HCT116 (cell line): ENCODE data around the gene P2RY12. TPM values are rescaled to one million over a fixed set of nuclear protein-coding genes. Genes with fewer than 3 reads are reported as not detected.

Source experiments
- ATAC-seq: fragments of 200-7000 bp; cut with Tn5 transposase; 2 replicates; pipeline ENCODE4 v1.9.1; 2020; ENCODE audit warnings: mild to moderate bottlenecking, moderate library complexity
- BruUV-seq: library from RNA; stranded (reverse); fragments of 400-500 nt; replicated peaks from 2 replicates; lab custom pipeline; 2021; lab: Mats Ljungman, UMichigan
- CTCF ChIA-PET: fragments of 300-600 bp; sonication (Branson Sonifier 250); formaldehyde crosslinking; loops from one replicate; lab custom pipeline; 2021; ENCODE audit warnings: antibody characterized with exemption; lab: Charles Lee
- POLR2A ChIA-PET: fragments of 300-600, 350-600 bp; sonication (Branson Sonifier 250); formaldehyde crosslinking; loops from one replicate; lab custom pipeline; 2021; ENCODE audit warnings: antibody characterized with exemption; lab: Charles Lee
- RAD21 ChIA-PET, 2 experiments: fragments of 300-600 bp; sonication (Branson Sonifier 250); formaldehyde crosslinking; loops; one replicate each; lab custom pipeline; 2023; ENCODE audit warnings: low total read pairs in 2 of 2; ENCODE audit not compliant: uncharacterized antibody in 2 of 2, unreplicated experiment in 2 of 2, low non-redundant PET in 1 of 2; lab: Charles Lee
- DNase-seq: peaks from one replicate; pipeline ENCODE4 v3.0.0-alpha.2; 2010; ENCODE audit warnings: low read depth, low spot score
- H2AFZ ChIP-seq: fragments of 200-600 bp; shearing (Covaris generic), sonication (generic); 2 replicates; pipeline ENCODE4 v1.6.1; 2017; ENCODE audit warnings: low read depth, mixed run types, mixed read lengths, antibody characterized with exemption, low read length; ENCODE audit not compliant: poor library complexity, severe bottlenecking
- H3K27ac ChIP-seq: 2 replicates; pipeline ENCODE4 v1.5.1; 2012; ENCODE audit warnings: low read depth, low read length
- H3K27me3 ChIP-seq: fragments of 200-600 bp; sonication (generic); 2 replicates; pipeline ENCODE4 v1.6.1; 2016; ENCODE audit warnings: mixed run types, low read length, mixed read lengths; ENCODE audit not compliant: insufficient read depth
- H3K36me3 ChIP-seq, 2 experiments: fragments of 200-500 bp in 1 of 2; fragments of 200-600 bp in 1 of 2; sonication (Bioruptor generic) in 1 of 2; sonication (generic) in 1 of 2; 2 replicates each; pipeline versions ENCODE4 v1.5.1 to v1.6.1; 2014 to 2016; ENCODE audit warnings: low read length in 2 of 2, inconsistent platforms in 1 of 2, mixed read lengths in 1 of 2, mixed run types in 1 of 2; ENCODE audit not compliant: insufficient read depth in 2 of 2, control insufficient read depth in 1 of 2
- H3K4me1 ChIP-seq, 2 experiments: fragments of 200-600 bp in 1 of 2; sonication (generic) in 1 of 2; 2 replicates each; pipeline versions ENCODE4 v1.5.1 to v1.6.1; 2012 to 2017; ENCODE audit warnings: low read length in 2 of 2, inconsistent platforms in 1 of 2, mild to moderate bottlenecking in 1 of 2, mixed read lengths in 1 of 2, mixed run types in 1 of 2, moderate library complexity in 1 of 2; ENCODE audit not compliant: insufficient read depth in 2 of 2, control insufficient read depth in 1 of 2
- H3K4me2 ChIP-seq: fragments of 200-600 bp; sonication (generic); 2 replicates; pipeline ENCODE4 v1.6.1; 2017; ENCODE audit warnings: mixed run types, low read length, mixed read lengths
- H3K4me3 ChIP-seq, 2 experiments: fragments of 200-600 bp in 1 of 2; sonication (generic) in 1 of 2; replicated peaks in 1 of 2; 2 replicates each; pipeline ENCODE4 v1.5.1; 2011 to 2016; ENCODE audit warnings: low read length in 2 of 2, control low read depth in 1 of 2, low read depth in 1 of 2, mild to moderate bottlenecking in 1 of 2, mixed read lengths in 1 of 2, mixed run types in 1 of 2
- H3K79me2 ChIP-seq: fragments of 200-600 bp; sonication (generic); 2 replicates; pipeline ENCODE4 v1.6.1; 2017; ENCODE audit warnings: mild to moderate bottlenecking, mixed run types, low read length, moderate library complexity, mixed read lengths; ENCODE audit not compliant: insufficient read depth
- H3K9ac ChIP-seq: fragments of 200-600 bp; sonication (generic); 2 replicates; pipeline ENCODE4 v1.6.1; 2016; ENCODE audit warnings: low read length, mixed read lengths
- H3K9me2 ChIP-seq: fragments of 200-600 bp; sonication (generic), shearing (Covaris generic); 2 replicates; pipeline ENCODE4 v1.6.1; 2017; ENCODE audit warnings: mixed run types, mild to moderate bottlenecking, moderate library complexity; ENCODE audit not compliant: insufficient read depth
- H3K9me3 ChIP-seq, 2 experiments: fragments of 200-500 bp in 1 of 2; fragments of 200-600 bp in 1 of 2; sonication (Bioruptor generic) in 1 of 2; sonication (generic) in 1 of 2; 2 replicates each; pipeline ENCODE4 v1.6.1; 2014 to 2017; ENCODE audit warnings: low read length in 2 of 2, mixed read lengths in 2 of 2, inconsistent platforms in 1 of 2, low read depth in 1 of 2, mild to moderate bottlenecking in 1 of 2, mixed run types in 1 of 2, moderate library complexity in 1 of 2; ENCODE audit not compliant: control insufficient read depth in 1 of 2, insufficient read depth in 1 of 2
- H4K20me1 ChIP-seq: fragments of 200-600 bp; sonication (generic), shearing (Covaris generic); 2 replicates; pipeline ENCODE4 v1.6.1; 2017; ENCODE audit warnings: mixed run types, mild to moderate bottlenecking, moderate library complexity; ENCODE audit not compliant: insufficient read depth
- CBX3 ChIP-seq: IDR thresholded peaks from 2 replicates; pipeline ENCODE4 v1.6.1; 2012; ENCODE audit warnings: low read depth
- CTCF ChIP-seq, 3 experiments: fragments of 200-600 bp in 1 of 3; sonication (generic) in 1 of 3; IDR thresholded peaks in 2 of 3; conservative IDR thresholded peaks in 1 of 3; 2 replicates each; pipeline ENCODE4 v1.5.1; 2012 to 2017; ENCODE audit warnings: low read depth in 2 of 3, low read length in 2 of 3, antibody characterized with exemption in 1 of 3, borderline replicate concordance in 1 of 3, control low read depth in 1 of 3, mild to moderate bottlenecking in 1 of 3, mixed read lengths in 1 of 3, mixed run types in 1 of 3, moderate library complexity in 1 of 3; ENCODE audit not compliant: insufficient read depth in 1 of 3
- EGR1 ChIP-seq: IDR thresholded peaks from 2 replicates; pipeline ENCODE4 v1.6.1; 2012; ENCODE audit warnings: low read depth
- EZH2phosphoT487 ChIP-seq: fragments of 200-600 bp; IDR thresholded peaks from 2 replicates; pipeline ENCODE4 v1.6.1; 2018; ENCODE audit warnings: antibody characterized with exemption, borderline replicate concordance
- FOSL1 ChIP-seq: IDR thresholded peaks from 2 replicates; pipeline ENCODE4 v1.6.1; 2012; ENCODE audit warnings: low read depth
- POLR2A ChIP-seq: IDR thresholded peaks from 2 replicates; pipeline ENCODE4 v1.7.0; 2011; ENCODE audit warnings: borderline replicate concordance; ENCODE audit not compliant: insufficient read depth, insufficient read length; ENCODE audit errors: extremely low read depth
- POLR2AphosphoS5 ChIP-seq: IDR thresholded peaks from 2 replicates; pipeline ENCODE4 v1.6.1; 2011; ENCODE audit warnings: mild to moderate bottlenecking, low read depth, low read length, moderate library complexity
- RAD21 ChIP-seq: IDR thresholded peaks from 2 replicates; pipeline ENCODE4 v1.6.1; 2012; ENCODE audit warnings: low read depth, mild to moderate bottlenecking
- SIN3A ChIP-seq: IDR thresholded peaks from 2 replicates; pipeline ENCODE4 v1.6.1; 2012; ENCODE audit warnings: low read depth
- SP1 ChIP-seq: IDR thresholded peaks from 2 replicates; pipeline ENCODE4 v1.6.1; 2012; ENCODE audit warnings: low read depth
- TCF7L2 ChIP-seq: IDR thresholded peaks from 2 replicates; pipeline ENCODE4 v1.7.0; 2011; ENCODE audit warnings: borderline replicate concordance, inconsistent platforms; ENCODE audit not compliant: insufficient read depth, insufficient read length; ENCODE audit errors: extremely low read depth
- YY1 ChIP-seq: IDR thresholded peaks from 2 replicates; pipeline ENCODE4 v1.6.1; 2011; ENCODE audit warnings: low read length, low read depth, moderate library complexity, mild to moderate bottlenecking; ENCODE audit not compliant: insufficient replicate concordance; ENCODE audit errors: extremely low read depth
- ZFX ChIP-seq: fragments of 450-650 bp; IDR thresholded peaks from 2 replicates; pipeline ENCODE4 v1.6.1; 2017
- ZNF274 ChIP-seq: fragments of 200-500 bp; sonication (Bioruptor generic); IDR thresholded peaks from 2 replicates; pipeline ENCODE4 v1.6.1; 2014; ENCODE audit warnings: mild to moderate bottlenecking, low read depth, low read length, inconsistent platforms
- intact Hi-C: fragments of 100-400 bp; cut with micrococcal nuclease; formaldehyde crosslinking; loops from 2 replicates; pipeline ENCODE4 v1.10.0; 2022
- total RNA-seq: library from RNA; stranded (reverse); gene quantifications from one replicate; pipeline ENCODE4 v1.2.1, GENCODE V29; 2021; ENCODE audit not compliant: unreplicated experiment
- TF ChIP-seq, protein P1 (sequence below): IDR thresholded peaks from 2 replicates; pipeline ENCODE4 v1.6.1; 2012
- TF ChIP-seq, protein P2 (sequence below): IDR thresholded peaks from 2 replicates; pipeline ENCODE4 v1.6.1; 2011; ENCODE audit warnings: mild to moderate bottlenecking, low read length, moderate library complexity; ENCODE audit not compliant: insufficient replicate concordance; ENCODE audit errors: extremely low read depth

P2RY12 gene
- total RNA-seq, 1 experiment from 2014 or later: not detected

DNA sequence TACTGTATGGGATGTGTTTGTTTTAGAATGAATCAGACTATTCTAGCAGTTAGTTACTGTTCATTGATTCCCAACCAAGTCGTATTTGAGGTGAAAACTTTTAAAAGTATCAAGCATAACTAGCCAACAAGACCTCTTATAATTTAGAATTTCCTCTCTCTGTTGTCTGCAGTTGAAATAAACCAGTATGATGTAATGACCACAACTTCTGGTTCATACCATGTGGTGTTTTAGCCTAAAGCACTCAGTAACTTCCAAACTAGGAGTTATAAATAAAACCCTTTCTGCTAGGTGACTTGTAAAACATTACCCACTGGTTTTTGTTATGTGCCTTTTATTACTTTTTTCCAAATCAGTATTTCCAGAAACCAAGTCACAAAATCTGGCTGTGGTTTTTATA is 19.8 kb upstream of the P2RY12 start:
- Histone ChIP-seq H3K9me3 (no peaks in the 10 kb centered on the region), H3K36me3 (no peaks in the 10 kb centered on the region), H3K27me3 (no peaks in the 10 kb centered on the region), H4K20me1 (no peaks in the 10 kb centered on the region), H3K9me2 (no peaks in the 10 kb centered on the region), H3K9ac (no peak overlapping the region), H3K4me1 (no peaks in the 10 kb centered on the region), H2AFZ (no peak overlapping the region), H3K4me3 (no peak overlapping the region)
- CTCF ChIA-PET: no interaction called here
- ATAC-seq: no peak
- intact Hi-C loops: no loop called here
- TF ChIP-seq RAD21 (no peak), FOSL1 (no peak), SP1 (no peak), ZFX (no peak), CTCF (IDR thresholded peaks at IDR 0.05 in 2 of 3, conservative IDR thresholded peaks at IDR 0.05 in 1 of 3; ENCODE audit: borderline replicate concordance in 1 of 3, insufficient read depth in 1 of 3, low read depth in 2 of 3, low read length in 2 of 3) (no peak), POLR2A (no peak), CBX3 (no peak), SIN3A (no peak), POLR2AphosphoS5 (no peak), YY1 (no peak), ZNF274 (no peak), EGR1 (no peak), TCF7L2 (no peak), EZH2phosphoT487 (no peak)
- TF ChIP-seq, protein P1, sequence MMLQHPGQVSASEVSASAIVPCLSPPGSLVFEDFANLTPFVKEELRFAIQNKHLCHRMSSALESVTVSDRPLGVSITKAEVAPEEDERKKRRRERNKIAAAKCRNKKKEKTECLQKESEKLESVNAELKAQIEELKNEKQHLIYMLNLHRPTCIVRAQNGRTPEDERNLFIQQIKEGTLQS: no peak
- TF ChIP-seq, protein P2, sequence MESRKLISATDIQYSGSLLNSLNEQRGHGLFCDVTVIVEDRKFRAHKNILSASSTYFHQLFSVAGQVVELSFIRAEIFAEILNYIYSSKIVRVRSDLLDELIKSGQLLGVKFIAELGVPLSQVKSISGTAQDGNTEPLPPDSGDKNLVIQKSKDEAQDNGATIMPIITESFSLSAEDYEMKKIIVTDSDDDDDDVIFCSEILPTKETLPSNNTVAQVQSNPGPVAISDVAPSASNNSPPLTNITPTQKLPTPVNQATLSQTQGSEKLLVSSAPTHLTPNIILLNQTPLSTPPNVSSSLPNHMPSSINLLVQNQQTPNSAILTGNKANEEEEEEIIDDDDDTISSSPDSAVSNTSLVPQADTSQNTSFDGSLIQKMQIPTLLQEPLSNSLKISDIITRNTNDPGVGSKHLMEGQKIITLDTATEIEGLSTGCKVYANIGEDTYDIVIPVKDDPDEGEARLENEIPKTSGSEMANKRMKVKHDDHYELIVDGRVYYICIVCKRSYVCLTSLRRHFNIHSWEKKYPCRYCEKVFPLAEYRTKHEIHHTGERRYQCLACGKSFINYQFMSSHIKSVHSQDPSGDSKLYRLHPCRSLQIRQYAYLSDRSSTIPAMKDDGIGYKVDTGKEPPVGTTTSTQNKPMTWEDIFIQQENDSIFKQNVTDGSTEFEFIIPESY: no peak
- TF ChIP-seq, all 23 proteins: peak for 0
- ChIA-PET RAD21 (no interaction called here), POLR2A (no interaction called here)
- H3K4me2 ChIP-seq: no peak overlapping the region
- BruUV-seq: no TSS peak
- no peak for DNase-seq
- H3K79me2 ChIP-seq: no peaks in the 10 kb centered on the region
- no peak overlapping the region for H3K27ac ChIP-seq
